Liver (tissue), 9 donors: ENCODE results near the gene CCT7. TPM values are rescaled to one million over a fixed set of nuclear protein-coding genes. Genes with fewer than 3 reads are reported as not detected.
"Not testable (repeated sequence)": the region's sequence is repeated elsewhere in the genome, so short reads cannot be mapped to it uniquely, and the experiment has no call there.

Experiments used
- DNase-seq: peaks from one replicate; pipeline ENCODE4 v3.0.0-alpha.2; 2017; ENCODE audit warnings: low spot score
- H3K27ac ChIP-seq, 2 donors: one replicate each; pipeline ENCODE4 v1.7.0; 2013; ENCODE audit warnings: inconsistent platforms in 2 of 2, low read length in 2 of 2, control low read depth in 1 of 2, low read depth in 1 of 2, mild to moderate bottlenecking in 1 of 2
- H3K27me3 ChIP-seq, 4 donors: one replicate each; pipeline versions ENCODE4 v1.6.1 to v1.7.0; 2013; ENCODE audit warnings: low read length in 3 of 4, inconsistent platforms in 1 of 4, mild to moderate bottlenecking in 1 of 4, moderate library complexity in 1 of 4; ENCODE audit not compliant: control insufficient read depth in 4 of 4, insufficient read depth in 4 of 4
- H3K36me3 ChIP-seq, 4 donors: one replicate each; pipeline versions ENCODE4 v1.6.1 to v1.7.0; 2013; ENCODE audit warnings: low read length in 3 of 4, mild to moderate bottlenecking in 3 of 4, low read depth in 1 of 4, moderate library complexity in 1 of 4; ENCODE audit not compliant: control insufficient read depth in 4 of 4, insufficient read depth in 3 of 4
- H3K4me1 ChIP-seq, 4 donors: one replicate each; pipeline versions ENCODE4 v1.6.1 to v1.7.0; 2013; ENCODE audit warnings: low read length in 3 of 4, mild to moderate bottlenecking in 3 of 4, moderate library complexity in 1 of 4; ENCODE audit not compliant: control insufficient read depth in 4 of 4, insufficient read depth in 4 of 4
- H3K4me3 ChIP-seq, 3 donors: one replicate each; pipeline versions ENCODE4 v1.6.1 to v1.7.0; 2013; ENCODE audit warnings: low read length in 3 of 3, control low read depth in 1 of 3, low read depth in 1 of 3, mild to moderate bottlenecking in 1 of 3
- H3K9ac ChIP-seq, 2 donors: one replicate each; pipeline ENCODE4 v1.7.0; 2013; ENCODE audit warnings: low read length in 2 of 2, mild to moderate bottlenecking in 2 of 2, moderate library complexity in 2 of 2, control low read depth in 1 of 2, low read depth in 1 of 2
- H3K9me3 ChIP-seq, 4 donors: one replicate each; pipeline versions ENCODE4 v1.6.1 to v1.7.0; 2013; ENCODE audit warnings: low read length in 3 of 4; ENCODE audit not compliant: control insufficient read depth in 4 of 4
- ATF3 ChIP-seq: IDR thresholded peaks from 2 replicates; pipeline ENCODE4 v1.6.1; 2016; ENCODE audit warnings: antibody characterized with exemption
- EGR1 ChIP-seq, 2 donors: IDR thresholded peaks; 2 replicates each; pipeline ENCODE4 v1.6.1; 2016 to 2018; ENCODE audit warnings: antibody characterized with exemption in 2 of 2, low read depth in 2 of 2
- FOXA1 ChIP-seq: IDR thresholded peaks from 2 replicates; pipeline ENCODE4 v1.6.1; 2016; ENCODE audit warnings: antibody characterized with exemption
- GABPA ChIP-seq, 2 donors: IDR thresholded peaks in 1 of 2; conservative IDR thresholded peaks in 1 of 2; 2 replicates each; pipeline ENCODE4 v1.6.1; 2016; ENCODE audit warnings: antibody characterized with exemption in 2 of 2, mild to moderate bottlenecking in 1 of 2, moderate library complexity in 1 of 2
- HNF4A ChIP-seq, 2 donors: conservative IDR thresholded peaks; 2 replicates each; pipeline ENCODE4 v1.6.1; 2016; ENCODE audit warnings: antibody characterized with exemption in 2 of 2, mild to moderate bottlenecking in 2 of 2
- HNF4G ChIP-seq: IDR thresholded peaks from 2 replicates; pipeline ENCODE4 v1.6.1; 2016; ENCODE audit warnings: antibody characterized with exemption
- JUND ChIP-seq, 2 donors: IDR thresholded peaks; 2 replicates each; pipeline ENCODE4 v1.6.1; 2016; ENCODE audit warnings: antibody characterized with exemption in 2 of 2
- NR2F2 ChIP-seq: IDR thresholded peaks from 2 replicates; pipeline ENCODE4 v1.6.1; 2016; ENCODE audit warnings: antibody characterized with exemption
- RAD21 ChIP-seq, 2 donors: IDR thresholded peaks; 2 replicates each; pipeline ENCODE4 v1.6.1; 2016; ENCODE audit warnings: antibody characterized with exemption in 2 of 2, mild to moderate bottlenecking in 2 of 2
- REST ChIP-seq: IDR thresholded peaks from 2 replicates; pipeline ENCODE4 v1.6.1; 2016; ENCODE audit warnings: antibody characterized with exemption, mild to moderate bottlenecking
- RXRA ChIP-seq, 2 donors: IDR thresholded peaks; 2 replicates each; pipeline ENCODE4 v1.6.1; 2017 to 2018; ENCODE audit warnings: antibody characterized with exemption in 2 of 2, mild to moderate bottlenecking in 1 of 2
- SP1 ChIP-seq: IDR thresholded peaks from 2 replicates; pipeline ENCODE4 v1.6.1; 2018; ENCODE audit warnings: antibody characterized with exemption, mild to moderate bottlenecking
- TAF1 ChIP-seq: conservative IDR thresholded peaks from 2 replicates; pipeline ENCODE4 v1.6.1; 2016; ENCODE audit warnings: antibody characterized with exemption, mild to moderate bottlenecking
- ZBTB33 ChIP-seq: IDR thresholded peaks from 2 replicates; pipeline ENCODE4 v1.6.1; 2016; ENCODE audit warnings: antibody characterized with exemption
- WGBS: extraction: QIAGEN DNeasy Blood & Tissue Kit; methylation state at CpG from one replicate; pipeline ENCODE4 v1.1.7; 2013; 5-methylcytosine and 5-hydroxymethylcytosine counted together
- polyA plus RNA-seq, 2 donors: library from polyadenylated mRNA; stranded (reverse) in 1 of 2; unstranded in 1 of 2; fragments of 200-250 nt in 1 of 2; fragments of >200 nt in 1 of 2; fragmentation: Nextera tagmentation in 1 of 2; extraction: Ambion mirVana in 1 of 2; gene quantifications; one replicate each; pipeline versions ENCODE4 v1.2.1 to v1.2.3, GENCODE V29; 2013 to 2015
- total RNA-seq, 2 donors: library from RNA; depleted of rRNA; stranded (reverse); fragments of >200 nt; gene quantifications; one replicate each; pipeline ENCODE4 v1.2.3, GENCODE V29; 2014
- TF ChIP-seq, protein P1 (sequence below): IDR thresholded peaks from 2 replicates; pipeline ENCODE4 v1.6.1; 2016; ENCODE audit warnings: antibody characterized with exemption
- donor health status: healthy.
- donor health status: healthy.
- donor health status: healthy.
- donor health status: healthy.
- donor health status: healthy.

The CCT7 gene
- total and polyA plus RNA-seq, 4 donors, result 83.7 to 115 (median 101) TPM

DNA sequence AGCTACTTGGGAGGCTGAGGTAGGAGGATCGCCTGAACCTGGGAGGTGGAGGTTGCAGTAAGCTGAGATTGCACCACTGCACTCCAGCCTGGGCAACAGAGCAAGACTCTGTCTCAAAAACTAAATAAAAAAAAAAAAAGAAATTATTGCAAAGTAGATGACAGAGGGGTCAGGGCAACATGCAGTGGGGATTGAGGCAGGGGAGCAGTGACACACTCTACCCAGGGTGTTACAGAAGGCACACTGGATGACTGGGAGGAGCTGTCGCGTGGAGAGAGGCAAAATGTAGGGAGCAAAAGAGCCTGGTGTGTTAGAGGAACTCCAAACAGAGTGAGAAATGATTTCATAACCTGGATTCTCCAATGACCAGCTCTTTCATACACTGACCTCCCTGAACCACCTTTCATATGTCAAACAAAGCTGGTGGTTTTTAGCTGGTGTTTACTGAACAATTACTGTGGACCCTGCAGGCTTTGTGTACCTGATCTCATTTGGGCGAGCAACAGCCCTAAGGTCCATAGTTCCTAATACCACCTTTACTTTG lies 28.1 kb downstream of the CCT7 start:
- no peak overlapping the region for H3K4me3 ChIP-seq
- no peak for TF ChIP-seq HNF4G
- no peak for TF ChIP-seq SP1
- TF ChIP-seq RXRA (IDR thresholded peaks at IDR 0.05), result no peak
- TF ChIP-seq FOXA1, result no peak
- TF ChIP-seq, protein P1, sequence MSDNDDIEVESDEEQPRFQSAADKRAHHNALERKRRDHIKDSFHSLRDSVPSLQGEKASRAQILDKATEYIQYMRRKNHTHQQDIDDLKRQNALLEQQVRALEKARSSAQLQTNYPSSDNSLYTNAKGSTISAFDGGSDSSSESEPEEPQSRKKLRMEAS, result no peak
- TF ChIP-seq NR2F2, result no peak
- no peak for TF ChIP-seq TAF1
- no peak for TF ChIP-seq RAD21 (IDR thresholded peaks at IDR 0.05)
- no peak for TF ChIP-seq ATF3
- no peak for TF ChIP-seq GABPA (IDR thresholded peaks at IDR 0.05 in 1 of 2, conservative IDR thresholded peaks at IDR 0.05 in 1 of 2)
- TF ChIP-seq JUND (IDR thresholded peaks at IDR 0.05), result no peak
- TF ChIP-seq REST, result no peak
- TF ChIP-seq HNF4A (conservative IDR thresholded peaks at IDR 0.05), result no peak
- TF ChIP-seq EGR1 (IDR thresholded peaks at IDR 0.05; ENCODE audit: low read depth in 2 of 2), result no peak
- no peak for TF ChIP-seq ZBTB33
- 79% methylated on average over 4 of the region's 4 CpGs for WGBS
- H3K36me3 ChIP-seq, result no peaks in the 10 kb centered on the region
- no peak for DNase-seq
- no peak overlapping the region for H3K9ac ChIP-seq
- no peaks in the 10 kb centered on the region for H3K27me3 ChIP-seq
- H3K4me1 ChIP-seq, result no peaks in the 10 kb centered on the region
- H3K9me3 ChIP-seq, result no peaks in the 10 kb centered on the region
- no peak overlapping the region for H3K27ac ChIP-seq

GRCh38 chr2:73262691-73263429 lies 28.8 kb downstream of the CCT7 start:
- H3K36me3 ChIP-seq, H3K4me3 ChIP-seq, H3K4me1 ChIP-seq, H3K27ac ChIP-seq, DNase-seq, H3K27me3 ChIP-seq, H3K9ac ChIP-seq, H3K9me3 ChIP-seq: not testable (repeated sequence)
- 94% methylated on average over 18 of the region's 18 CpGs for WGBS
